GM19043 (cell line): ENCODE results near the gene GARIN5B.

ENCODE experiments used
- ATAC-seq: cut with Tn5 transposase; IDR thresholded peaks from one replicate; pipeline ENCODE4 v1.9.1; 2021; ENCODE audit warnings: low read depth; ENCODE audit not compliant: unreplicated experiment

The GARIN5B gene

GRCh38 chr19:55372316-55373081 lies 9.4 kb upstream of the GARIN5B start:
- ATAC-seq, result no peak

GRCh38 chr19:55370305-55370988 lies 7.4 kb upstream of the GARIN5B start, which contains the start of gene IL11:
IL11 (minus strand) TSS chr19:55370463; CDS start chr19:55370310, 153 bp downstream.
- ATAC-seq, result no peak

- ATAC-seq, result no peak
Measured at GRCh38 chr19:55369653-55370304, 6.7 kb upstream of the GARIN5B start.

- no peak for ATAC-seq
Measured at GRCh38 chr19:55368701-55369563, 5.9 kb upstream of the GARIN5B start.

- ATAC-seq, result no peak
Measured at GRCh38 chr19:55368106-55368505, 5.0 kb upstream of the GARIN5B start.

- ATAC-seq, result no peak
Measured at GRCh38 chr19:55366790-55367189, 3.7 kb upstream of the GARIN5B start.

- no peak for ATAC-seq
Measured at GRCh38 chr19:55365964-55366363, 2.9 kb upstream of the GARIN5B start.

GRCh38 chr19:55365245-55365644 lies 2.2 kb upstream of the GARIN5B start:
- ATAC-seq, result no peak

GRCh38 chr19:55362174-55362989 lies 678 bp downstream of the GARIN5B start:
- ATAC-seq, result no peak

- ATAC-seq, result no peak
Measured at GRCh38 chr19:55360902-55361301, 2.2 kb downstream of the GARIN5B start.

GRCh38 chr19:55358943-55359908 lies 3.8 kb downstream of the GARIN5B start:
- ATAC-seq, result no peak

GRCh38 chr19:55358493-55358892 lies 4.6 kb downstream of the GARIN5B start:
- ATAC-seq, result no peak

- ATAC-seq, result no peak
Measured at GRCh38 chr19:55355213-55355821, 7.7 kb downstream of the GARIN5B start.

GRCh38 chr19:55354698-55355212 lies 8.3 kb downstream of the GARIN5B start, which contains the start of gene COX6B2:
COX6B2 (minus strand) TSS chr19:55354719; CDS start chr19:55354521, 198 bp downstream.
- ATAC-seq, result no peak

- no peak for ATAC-seq
Measured at GRCh38 chr19:55353803-55354697, 9.0 kb downstream of the GARIN5B start.

GRCh38 chr19:55353356-55353802 lies 9.7 kb downstream of the GARIN5B start:
- no peak for ATAC-seq
